NCI-H187 (cell line): Measurements from ENCODE around the gene RPS6KB1.
"Not testable (repeated sequence)": the region's sequence is repeated elsewhere in the genome, so short reads cannot be mapped to it uniquely, and the experiment has no call there.

Experiments used
- DNase-seq, 2 experiments: peaks; one replicate each; lab custom pipeline; 2025; lab: John Stamatoyannopoulos, UW

Gene RPS6KB1

GRCh38 chr17:59892924-59893675, at the start of gene RPS6KB1, which contains the start of gene TUBD1:
TSS of gene RPS6KB1 (plus strand) at chr17:59893121. CDS start at chr17:59893185, 64 bp downstream.
TSS of gene TUBD1 (minus strand) at chr17:59892943. CDS start at chr17:59891002, 1,941 bp downstream.
- peak; percentile 94 to 96 for DNase-seq

- no peak for DNase-seq
Observed at GRCh38 chr17:59844884-59845594, 47.9 kb upstream of the RPS6KB1 start.

GRCh38 chr17:59845595-59846393, 47.1 kb upstream of the RPS6KB1 start:
- no peak for DNase-seq

- no peak for DNase-seq
Observed at GRCh38 chr17:59846394-59847165, 46.3 kb upstream of the RPS6KB1 start.

GRCh38 chr17:59848385-59848668, 44.6 kb upstream of the RPS6KB1 start:
- no peak for DNase-seq

- DNase-seq = no peak
Observed at GRCh38 chr17:59848778-59849177, 44.1 kb upstream of the RPS6KB1 start.

- DNase-seq = not testable (repeated sequence)
Observed at GRCh38 chr17:59850311-59850710, 42.6 kb upstream of the RPS6KB1 start.

- DNase-seq = no peak
Observed at GRCh38 chr17:59851439-59852375, 41.2 kb upstream of the RPS6KB1 start.

- DNase-seq = not testable (repeated sequence)
Observed at GRCh38 chr17:59852847-59853167, 40.1 kb upstream of the RPS6KB1 start.

- DNase-seq = no peak
Observed at GRCh38 chr17:59853168-59853918, 39.6 kb upstream of the RPS6KB1 start.

GRCh38 chr17:59853919-59854729, 38.8 kb upstream of the RPS6KB1 start:
- not testable (repeated sequence) for DNase-seq

- no peak for DNase-seq
Observed at GRCh38 chr17:59856859-59857794, 35.8 kb upstream of the RPS6KB1 start.

- no peak for DNase-seq
Observed at GRCh38 chr17:59858167-59858816, 34.6 kb upstream of the RPS6KB1 start.

GRCh38 chr17:59858932-59859331, 34.0 kb upstream of the RPS6KB1 start:
- no peak for DNase-seq

GRCh38 chr17:59859444-59860025, 33.4 kb upstream of the RPS6KB1 start:
- no peak for DNase-seq

- DNase-seq = no peak
Observed at GRCh38 chr17:59863616-59864015, 29.3 kb upstream of the RPS6KB1 start.

GRCh38 chr17:59869941-59870218, 23.0 kb upstream of the RPS6KB1 start:
- no peak for DNase-seq
